Kidney (tissue), 14 donors: ENCODE measurements around the gene CYS1. TPM values are rescaled to one million over a fixed set of nuclear protein-coding genes. Genes with fewer than 3 reads are reported as not detected.
A peak's percentile ranks its signal among the peaks of the same experiment; 100 is the strongest.

Source experiments
- DNase-seq, 5 donors: peaks; one replicate each; pipeline ENCODE4 v3.0.0-alpha.2; 2013 to 2020
- FAIRE-seq: peaks from 2 replicates; lab custom pipeline; 2012; peaks lifted over from hg19 to GRCh38; lab: Jason Lieb, UNC
- H3K27ac ChIP-seq, 2 donors: one replicate each; pipeline ENCODE4 v1.7.0; 2013; ENCODE audit warnings: low read depth in 2 of 2, low read length in 2 of 2, inconsistent platforms in 1 of 2
- H3K27me3 ChIP-seq: one replicate; pipeline ENCODE4 v1.7.1; 2013; ENCODE audit warnings: low read length, inconsistent platforms; ENCODE audit not compliant: control insufficient read depth, insufficient read depth
- H3K36me3 ChIP-seq, 3 donors: one replicate each; pipeline versions ENCODE4 v1.7.0 to v1.7.1; 2013; ENCODE audit warnings: low read length in 3 of 3, control low read depth in 1 of 3, inconsistent platforms in 1 of 3; ENCODE audit not compliant: insufficient read depth in 3 of 3, control insufficient read depth in 2 of 3
- H3K4me1 ChIP-seq, 3 donors: one replicate each; pipeline versions ENCODE4 v1.7.0 to v1.7.1; 2013; ENCODE audit warnings: low read length in 3 of 3, inconsistent platforms in 1 of 3, low read depth in 1 of 3; ENCODE audit not compliant: control insufficient read depth in 2 of 3, insufficient read depth in 2 of 3
- H3K4me3 ChIP-seq, 3 donors: one replicate each; pipeline versions ENCODE4 v1.7.0 to v1.8.1; 2013; ENCODE audit warnings: low read length in 3 of 3, control low read depth in 1 of 3, inconsistent platforms in 1 of 3
- H3K9ac ChIP-seq, 3 donors: one replicate each; pipeline versions ENCODE4 v1.7.0 to v1.7.1; 2013; ENCODE audit warnings: low read length in 3 of 3, control low read depth in 1 of 3, inconsistent platforms in 1 of 3
- H3K9me3 ChIP-seq, 3 donors: one replicate each; pipeline versions ENCODE4 v1.7.0 to v1.7.1; 2013; ENCODE audit warnings: low read length in 3 of 3, control low read depth in 1 of 3, inconsistent platforms in 1 of 3; ENCODE audit not compliant: control insufficient read depth in 2 of 3, insufficient read depth in 1 of 3
- CTCF ChIP-seq: IDR thresholded peaks from 3 replicates; pipeline ENCODE4 v1.5.1; 2012; ENCODE audit warnings: mild to moderate bottlenecking, moderate library complexity, borderline replicate concordance; ENCODE audit not compliant: insufficient read depth; ENCODE audit errors: extremely low read depth
- intact Hi-C: fragments of 100-400 bp; cut with DNase I; formaldehyde crosslinking; loops from one replicate; pipeline ENCODE4 v1.11.1; 2022
- polyA plus RNA-seq: library from polyadenylated mRNA; stranded (reverse); fragments of 350-450 nt; fragmentation: Illumina TruSeq; extraction: RNeasy Lipid Tissue Mini Kit (QIAGEN cat#74804); gene quantifications from one replicate; pipeline ENCODE4 v1.2.3, GENCODE V29; 2014; ENCODE audit warnings: low read depth, low replicate concordance; ENCODE audit not compliant: insufficient read depth
- total RNA-seq: library from RNA; stranded (reverse); fragmentation: NEBNext Ultra II Directional; extraction: Animal tissue kit (Norgen Biotek cat#: 25700); gene quantifications from one replicate; pipeline ENCODE4 v1.2.1, GENCODE V29; 2021
- donor health status: control.
- donor health status: control.
- donor health status: control.
- donor health status: control.
- donor health status: control.
- donor health status: DM: yes; HTN: yes; CAD: no.
- donor health status: Normal renal cell carcinoma (clear cell type).

The CYS1 gene
- total and polyA plus RNA-seq, 2 donors from 2014 or later: 245 to 276 TPM

DNA sequence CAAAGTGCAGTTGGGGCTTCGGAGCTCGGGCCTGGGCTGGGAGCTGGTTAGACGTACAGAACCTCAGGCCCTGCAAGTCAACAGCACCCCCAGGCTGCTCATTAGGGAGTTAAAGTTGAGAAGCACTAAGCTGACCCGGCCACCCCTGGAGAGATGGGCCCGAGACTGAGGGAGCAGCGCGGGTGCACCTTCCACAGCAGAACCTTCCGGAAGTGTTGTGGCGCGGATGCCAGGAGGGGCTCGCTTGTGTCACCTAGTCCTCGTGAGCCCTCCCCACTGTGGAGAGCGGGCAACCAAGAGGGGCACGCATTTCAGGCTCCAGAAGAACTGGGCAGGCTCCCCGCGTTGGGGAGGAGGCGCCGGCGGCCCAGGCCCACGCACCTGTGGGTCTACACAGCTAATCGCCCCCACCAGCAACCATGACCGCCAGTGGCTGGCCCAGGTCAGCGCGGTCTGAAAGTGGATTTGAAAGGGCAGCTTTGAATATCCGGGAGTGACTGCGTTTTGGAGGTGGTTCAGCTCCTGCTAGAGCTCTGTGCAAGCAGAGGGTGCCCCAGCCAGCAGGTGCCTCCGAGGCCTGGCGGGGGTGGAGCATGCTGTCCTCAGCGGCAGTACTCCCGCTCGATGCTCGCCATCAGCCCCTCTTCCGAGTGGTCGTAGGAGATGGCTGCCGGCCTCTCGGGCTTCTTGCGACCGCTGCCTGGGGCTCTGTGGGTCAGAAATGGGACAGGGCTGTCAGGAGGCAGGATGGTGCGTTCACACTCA, 21.8 kb downstream of the CYS1 start:
- Histone ChIP-seq H3K9me3 (no peaks in the 10 kb centered on the region), H3K9ac (no peak overlapping the region), H3K4me3 (no peak overlapping the region), H3K27me3 (no peaks in the 10 kb centered on the region), H3K36me3 (peaks cover 0 to 36% (median 2%) of the 10 kb centered on the region in 3 donors), H3K27ac (peak overlapping the region in 1 of 2 donors; percentile 59), H3K4me1 (peaks cover 0 to 16% (median 12%) of the 10 kb centered on the region in 3 donors)
- no peak for TF ChIP-seq CTCF
- DNase-seq (peak in 1 of 5 donors; percentile 72), FAIRE-seq (no peak)
- intact Hi-C loops: loop anchor here (10.0 kb wide), 2 partner anchors 74 to 244 kb away; no protein-coding TSS in a partner anchor

DNA sequence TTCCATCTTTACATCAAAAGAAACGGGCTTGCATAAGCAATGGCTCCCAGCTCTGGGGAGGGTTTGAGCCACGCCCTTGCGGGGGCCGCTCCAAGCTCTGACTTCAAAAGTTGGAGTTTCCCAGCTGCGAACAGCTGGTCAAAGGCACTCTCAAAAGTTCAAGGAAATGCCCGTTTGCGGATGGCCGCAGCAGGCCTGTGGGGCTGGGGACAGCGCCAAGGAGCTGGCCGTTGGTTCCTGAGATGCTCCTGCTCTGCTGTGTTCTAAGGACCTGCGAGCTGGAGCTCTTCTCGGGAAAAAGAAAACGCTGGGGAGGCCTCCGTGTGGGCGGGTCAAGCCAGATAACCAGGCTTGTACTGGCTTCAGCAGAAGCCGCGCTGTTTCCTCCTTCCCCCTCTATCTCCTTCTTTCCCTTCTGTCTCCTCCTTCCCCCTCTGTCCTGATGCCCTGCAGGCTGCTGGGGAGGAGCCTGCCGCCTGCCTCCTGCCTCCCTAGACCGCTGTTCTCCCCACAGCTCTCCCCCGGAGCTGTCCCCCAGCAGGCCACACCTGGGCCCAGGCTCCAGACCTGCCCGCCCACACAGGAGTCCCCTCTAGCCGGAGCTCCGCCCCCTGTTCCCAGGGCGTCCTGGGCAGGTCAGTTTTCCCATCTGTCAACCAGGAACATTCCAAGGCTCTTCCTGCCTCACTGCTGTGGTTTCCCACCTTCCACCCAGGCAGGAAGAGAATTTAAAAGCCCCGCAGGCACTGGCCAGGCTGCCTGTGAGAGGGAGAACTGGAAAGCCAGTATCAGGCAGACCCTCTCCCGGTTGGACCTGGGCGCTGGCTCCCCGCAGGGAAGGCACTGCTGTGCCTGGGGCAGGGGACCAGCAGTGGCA, 22.7 kb downstream of the CYS1 start:
- peak overlapping the region; percentile 48 to 59 for H3K27ac ChIP-seq
- H3K9ac ChIP-seq: no peak overlapping the region
- peak overlapping the region in 1 of 3 donors; percentile 20 for H3K4me3 ChIP-seq
- no peaks in the 10 kb centered on the region for H3K9me3 ChIP-seq
- H3K27me3 ChIP-seq: no peaks in the 10 kb centered on the region
- no peak for TF ChIP-seq CTCF
- intact Hi-C loops: loop anchor here (10.0 kb wide), 2 partner anchors 73 to 243 kb away; no protein-coding TSS in a partner anchor
- FAIRE-seq (no peak), DNase-seq (peak; percentile 81 to 96 (median 88))
- peaks cover 0 to 16% (median 7%) of the 10 kb centered on the region in 3 donors for H3K4me1 ChIP-seq
- H3K36me3 ChIP-seq: peaks cover 2 to 39% (median 5%) of the 10 kb centered on the region in 3 donors

- H3K27ac ChIP-seq: no peak overlapping the region
- DNase-seq (peak in 1 of 5 donors; percentile 56), FAIRE-seq (no peak)
- TF ChIP-seq CTCF: no peak
- H3K27me3 ChIP-seq: no peaks in the 10 kb centered on the region
- intact Hi-C loops: loop anchor here (10.0 kb wide), 2 partner anchors 72 to 242 kb away; no protein-coding TSS in a partner anchor
- H3K36me3 ChIP-seq: peaks cover 2 to 45% (median 5%) of the 10 kb centered on the region in 3 donors
- H3K9ac ChIP-seq: no peak overlapping the region
- no peak overlapping the region for H3K4me3 ChIP-seq
- H3K9me3 ChIP-seq: no peaks in the 10 kb centered on the region
- peaks cover 0 to 16% (median 7%) of the 10 kb centered on the region in 3 donors for H3K4me1 ChIP-seq
These were observed 23.8 kb downstream of the CYS1 start for GRCh38 chr2:10056439-10056838.
